ENCODE measurements around the gene TMEM132C. TPM values are rescaled to one million over a fixed set of nuclear protein-coding genes. Genes with fewer than 3 reads are reported as not detected.

Gene TMEM132C
- total and polyA plus RNA-seq, 2 experiments from 2014 or later: not detected

DNA sequence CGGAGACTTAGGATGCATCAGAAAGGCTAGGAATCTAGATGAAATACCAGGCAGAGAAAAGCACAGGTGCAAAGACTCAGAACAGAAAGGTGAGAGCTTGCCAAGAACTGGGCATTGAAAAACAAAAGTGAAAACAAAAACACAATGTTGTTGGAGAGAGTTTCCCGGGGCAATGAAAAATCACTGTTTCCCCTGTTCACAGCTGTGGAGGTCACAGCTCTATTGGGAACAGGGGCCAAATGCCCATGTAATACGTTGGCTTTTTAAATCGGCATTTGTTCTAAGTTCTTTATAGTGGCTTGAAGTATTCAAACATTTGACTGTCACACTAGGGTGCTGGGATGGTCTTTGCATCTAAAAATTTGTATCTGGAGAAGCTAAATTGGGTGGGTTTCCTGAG lies 448.5 kb downstream of the TMEM132C start (continued):
- TF ChIP-seq, protein P1, sequence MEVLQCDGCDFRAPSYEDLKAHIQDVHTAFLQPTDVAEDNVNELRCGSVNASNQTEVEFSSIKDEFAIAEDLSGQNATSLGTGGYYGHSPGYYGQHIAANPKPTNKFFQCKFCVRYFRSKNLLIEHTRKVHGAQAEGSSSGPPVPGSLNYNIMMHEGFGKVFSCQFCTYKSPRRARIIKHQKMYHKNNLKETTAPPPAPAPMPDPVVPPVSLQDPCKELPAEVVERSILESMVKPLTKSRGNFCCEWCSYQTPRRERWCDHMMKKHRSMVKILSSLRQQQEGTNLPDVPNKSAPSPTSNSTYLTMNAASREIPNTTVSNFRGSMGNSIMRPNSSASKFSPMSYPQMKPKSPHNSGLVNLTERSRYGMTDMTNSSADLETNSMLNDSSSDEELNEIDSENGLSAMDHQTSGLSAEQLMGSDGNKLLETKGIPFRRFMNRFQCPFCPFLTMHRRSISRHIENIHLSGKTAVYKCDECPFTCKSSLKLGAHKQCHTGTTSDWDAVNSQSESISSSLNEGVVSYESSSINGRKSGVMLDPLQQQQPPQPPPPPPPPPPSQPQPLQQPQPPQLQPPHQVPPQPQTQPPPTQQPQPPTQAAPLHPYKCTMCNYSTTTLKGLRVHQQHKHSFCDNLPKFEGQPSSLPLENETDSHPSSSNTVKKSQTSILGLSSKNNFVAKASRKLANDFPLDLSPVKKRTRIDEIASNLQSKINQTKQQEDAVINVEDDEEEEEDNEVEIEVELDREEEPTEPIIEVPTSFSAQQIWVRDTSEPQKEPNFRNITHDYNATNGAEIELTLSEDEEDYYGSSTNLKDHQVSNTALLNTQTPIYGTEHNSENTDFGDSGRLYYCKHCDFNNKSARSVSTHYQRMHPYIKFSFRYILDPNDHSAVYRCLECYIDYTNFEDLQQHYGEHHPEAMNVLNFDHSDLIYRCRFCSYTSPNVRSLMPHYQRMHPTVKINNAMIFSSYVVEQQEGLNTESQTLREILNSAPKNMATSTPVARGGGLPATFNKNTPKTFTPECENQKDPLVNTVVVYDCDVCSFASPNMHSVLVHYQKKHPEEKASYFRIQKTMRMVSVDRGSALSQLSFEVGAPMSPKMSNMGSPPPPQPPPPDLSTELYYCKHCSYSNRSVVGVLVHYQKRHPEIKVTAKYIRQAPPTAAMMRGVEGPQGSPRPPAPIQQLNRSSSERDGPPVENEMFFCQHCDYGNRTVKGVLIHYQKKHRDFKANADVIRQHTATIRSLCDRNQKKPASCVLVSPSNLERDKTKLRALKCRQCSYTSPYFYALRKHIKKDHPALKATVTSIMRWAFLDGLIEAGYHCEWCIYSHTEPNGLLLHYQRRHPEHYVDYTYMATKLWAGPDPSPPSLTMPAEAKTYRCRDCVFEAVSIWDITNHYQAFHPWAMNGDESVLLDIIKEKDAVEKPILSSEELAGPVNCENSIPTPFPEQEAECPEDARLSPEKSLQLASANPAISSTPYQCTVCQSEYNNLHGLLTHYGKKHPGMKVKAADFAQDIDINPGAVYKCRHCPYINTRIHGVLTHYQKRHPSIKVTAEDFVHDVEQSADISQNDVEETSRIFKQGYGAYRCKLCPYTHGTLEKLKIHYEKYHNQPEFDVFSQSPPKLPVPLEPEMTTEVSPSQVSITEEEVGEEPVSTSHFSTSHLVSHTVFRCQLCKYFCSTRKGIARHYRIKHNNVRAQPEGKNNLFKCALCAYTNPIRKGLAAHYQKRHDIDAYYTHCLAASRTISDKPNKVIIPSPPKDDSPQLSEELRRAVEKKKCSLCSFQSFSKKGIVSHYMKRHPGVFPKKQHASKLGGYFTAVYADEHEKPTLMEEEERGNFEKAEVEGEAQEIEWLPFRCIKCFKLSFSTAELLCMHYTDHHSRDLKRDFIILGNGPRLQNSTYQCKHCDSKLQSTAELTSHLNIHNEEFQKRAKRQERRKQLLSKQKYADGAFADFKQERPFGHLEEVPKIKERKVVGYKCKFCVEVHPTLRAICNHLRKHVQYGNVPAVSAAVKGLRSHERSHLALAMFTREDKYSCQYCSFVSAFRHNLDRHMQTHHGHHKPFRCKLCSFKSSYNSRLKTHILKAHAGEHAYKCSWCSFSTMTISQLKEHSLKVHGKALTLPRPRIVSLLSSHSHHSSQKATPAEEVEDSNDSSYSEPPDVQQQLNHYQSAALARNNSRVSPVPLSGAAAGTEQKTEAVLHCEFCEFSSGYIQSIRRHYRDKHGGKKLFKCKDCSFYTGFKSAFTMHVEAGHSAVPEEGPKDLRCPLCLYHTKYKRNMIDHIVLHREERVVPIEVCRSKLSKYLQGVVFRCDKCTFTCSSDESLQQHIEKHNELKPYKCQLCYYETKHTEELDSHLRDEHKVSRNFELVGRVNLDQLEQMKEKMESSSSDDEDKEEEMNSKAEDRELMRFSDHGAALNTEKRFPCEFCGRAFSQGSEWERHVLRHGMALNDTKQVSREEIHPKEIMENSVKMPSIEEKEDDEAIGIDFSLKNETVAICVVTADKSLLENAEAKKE (CRISPR knock-in tag; IDR thresholded peaks at IDR 0.05): no peak
- no peak for TF ChIP-seq NANOG (IDR thresholded peaks at IDR 0.05; ENCODE audit: borderline replicate concordance)
- TF ChIP-seq ZNF114 (CRISPR knock-in tag; IDR thresholded peaks at IDR 0.05): no peak
- no peak for TF ChIP-seq STAT1 (IDR thresholded peaks at IDR 0.05; ENCODE audit: unreplicated experiment)
- no peak for TF ChIP-seq JUNB (IDR thresholded peaks at IDR 0.05; ENCODE audit: unreplicated experiment)
- TF ChIP-seq, protein P2, sequence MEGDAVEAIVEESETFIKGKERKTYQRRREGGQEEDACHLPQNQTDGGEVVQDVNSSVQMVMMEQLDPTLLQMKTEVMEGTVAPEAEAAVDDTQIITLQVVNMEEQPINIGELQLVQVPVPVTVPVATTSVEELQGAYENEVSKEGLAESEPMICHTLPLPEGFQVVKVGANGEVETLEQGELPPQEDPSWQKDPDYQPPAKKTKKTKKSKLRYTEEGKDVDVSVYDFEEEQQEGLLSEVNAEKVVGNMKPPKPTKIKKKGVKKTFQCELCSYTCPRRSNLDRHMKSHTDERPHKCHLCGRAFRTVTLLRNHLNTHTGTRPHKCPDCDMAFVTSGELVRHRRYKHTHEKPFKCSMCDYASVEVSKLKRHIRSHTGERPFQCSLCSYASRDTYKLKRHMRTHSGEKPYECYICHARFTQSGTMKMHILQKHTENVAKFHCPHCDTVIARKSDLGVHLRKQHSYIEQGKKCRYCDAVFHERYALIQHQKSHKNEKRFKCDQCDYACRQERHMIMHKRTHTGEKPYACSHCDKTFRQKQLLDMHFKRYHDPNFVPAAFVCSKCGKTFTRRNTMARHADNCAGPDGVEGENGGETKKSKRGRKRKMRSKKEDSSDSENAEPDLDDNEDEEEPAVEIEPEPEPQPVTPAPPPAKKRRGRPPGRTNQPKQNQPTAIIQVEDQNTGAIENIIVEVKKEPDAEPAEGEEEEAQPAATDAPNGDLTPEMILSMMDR (conservative IDR thresholded peaks at IDR 0.05; ENCODE audit: low read depth in 2 of 2): no peak
- TF ChIP-seq POLR2AphosphoS5 (IDR thresholded peaks at IDR 0.05; ENCODE audit: low read depth): no peak
- TF ChIP-seq ZNF331 (CRISPR knock-in tag; IDR thresholded peaks at IDR 0.05; ENCODE audit: low read depth): no peak

DNA sequence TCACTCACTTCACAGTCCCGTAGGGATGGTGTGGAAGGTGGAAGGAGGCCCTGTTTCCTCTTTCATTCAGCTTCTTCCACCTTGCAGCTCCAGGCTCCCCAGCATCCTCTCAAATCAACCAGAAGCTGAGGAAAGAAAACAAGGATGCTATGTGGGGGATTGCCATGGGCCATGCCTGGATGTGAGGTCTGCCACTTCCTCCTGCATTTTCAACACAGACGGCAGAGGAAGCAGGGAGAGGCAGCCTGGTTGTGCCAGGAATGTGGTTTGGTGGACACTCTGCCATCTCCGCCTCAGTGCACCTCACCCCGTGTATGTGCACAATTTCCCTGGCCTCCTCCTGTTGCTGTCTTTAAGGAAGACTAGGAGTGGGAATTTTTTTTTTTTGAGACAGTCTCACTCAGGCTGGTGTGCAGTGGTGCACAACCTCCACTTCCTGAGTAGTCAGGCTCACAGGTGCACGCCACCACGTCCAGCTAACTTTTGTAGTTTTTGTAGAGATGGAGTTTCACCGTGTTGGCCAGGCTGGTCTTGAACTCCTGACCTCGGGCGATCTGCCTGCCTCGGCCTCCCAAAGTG lies 457.6 kb downstream of the TMEM132C start:
- Histone ChIP-seq H3K4me1 (ENCODE audit: insufficient read depth) (peaks cover 4% of the 10 kb centered on the region; the same call in 1 of the 2 replicates), H3K79me2 (replicated peaks; ENCODE audit: insufficient read depth) (no peaks in the 10 kb centered on the region), H4K20me1 (replicated peaks; ENCODE audit: insufficient read depth) (no peaks in the 10 kb centered on the region), H3K9me2 (ENCODE audit: insufficient read depth) (no peaks in the 10 kb centered on the region), H2AFZ (no peak overlapping the region), H3K27ac (ENCODE audit: low read depth) (no peak overlapping the region), H3K27me3 (ENCODE audit: insufficient read depth) (no peaks in the 10 kb centered on the region), H3K4me3 (no peak overlapping the region), H3K36me3 (ENCODE audit: insufficient read depth) (no peaks in the 10 kb centered on the region), H3F3A (replicated peaks; ENCODE audit: low read depth) (no peaks in the 10 kb centered on the region), H3K4me2 (no peak overlapping the region)
- Mint-ChIP-seq H3K4me3 (no peak overlapping the region), H3K9me3 (peaks cover 81% of the 10 kb centered on the region), H3K4me1 (no peaks in the 10 kb centered on the region), H3K36me3 (ENCODE audit: low read depth) (peaks cover 33% of the 10 kb centered on the region), H3K27me3 (ENCODE audit: insufficient read depth, low read depth, poor library complexity) (no peaks in the 10 kb centered on the region), H3K27ac (no peak overlapping the region)
- DNase-seq (ENCODE audit: low spot score) (no peak), ATAC-seq (no peak)
- TF ChIP-seq EZH2phosphoT487 (IDR thresholded peaks at IDR 0.05; ENCODE audit: unreplicated experiment): no peak

All from GM23338 (cell line).